ENCODE results near the gene DNAJC16.
"Not testable (repeated sequence)": the region's sequence is repeated elsewhere in the genome, so short reads cannot be mapped to it uniquely, and the experiment has no call there.

DNAJC16 gene

GRCh38 chr1:15506831-15507230 lies 19.8 kb upstream of the DNAJC16 start:
- in situ Hi-C loops (cut with MboI; ENCODE audit: low sequenced_read_pairs) = no loop called here

- in situ Hi-C loops (cut with MboI; ENCODE audit: low sequenced_read_pairs) = no loop called here
Observed at GRCh38 chr1:15507278-15507677, 19.4 kb upstream of the DNAJC16 start.

- in situ Hi-C loops (cut with MboI; ENCODE audit: low sequenced_read_pairs) = no loop called here
Observed at GRCh38 chr1:15508700-15509487, 17.8 kb upstream of the DNAJC16 start.

GRCh38 chr1:15509586-15509985 lies 17.1 kb upstream of the DNAJC16 start:
- in situ Hi-C loops (cut with MboI; ENCODE audit: low sequenced_read_pairs) = no loop called here

- in situ Hi-C loops (cut with MboI; ENCODE audit: low sequenced_read_pairs) = no loop called here
Observed at GRCh38 chr1:15510611-15511405, 15.8 kb upstream of the DNAJC16 start.

GRCh38 chr1:15513192-15513591 lies 13.5 kb upstream of the DNAJC16 start:
- in situ Hi-C loops (cut with MboI; ENCODE audit: low sequenced_read_pairs) = no loop called here

- in situ Hi-C loops (cut with MboI; ENCODE audit: low sequenced_read_pairs) = no loop called here
Observed at GRCh38 chr1:15513919-15514318, 12.7 kb upstream of the DNAJC16 start.

GRCh38 chr1:15514557-15514956 lies 12.1 kb upstream of the DNAJC16 start:
- in situ Hi-C loops (cut with MboI; ENCODE audit: low sequenced_read_pairs) = not testable (repeated sequence)

- in situ Hi-C loops (cut with MboI; ENCODE audit: low sequenced_read_pairs) = no loop called here
Observed at GRCh38 chr1:15515022-15515663, 11.5 kb upstream of the DNAJC16 start.

- in situ Hi-C loops (cut with MboI; ENCODE audit: low sequenced_read_pairs) = no loop called here
Observed at GRCh38 chr1:15519625-15520024, 7.0 kb upstream of the DNAJC16 start.

GRCh38 chr1:15521206-15521906 lies 5.3 kb upstream of the DNAJC16 start:
- in situ Hi-C loops (cut with MboI; ENCODE audit: low sequenced_read_pairs) = not testable (repeated sequence)

- in situ Hi-C loops (cut with MboI; ENCODE audit: low sequenced_read_pairs) = no loop called here
Observed at GRCh38 chr1:15522551-15522950, 4.1 kb upstream of the DNAJC16 start.

GRCh38 chr1:15523104-15524020 lies 3.3 kb upstream of the DNAJC16 start:
- in situ Hi-C loops (cut with MboI; ENCODE audit: low sequenced_read_pairs) = no loop called here

GRCh38 chr1:15524021-15524282 lies 2.7 kb upstream of the DNAJC16 start, which contains the start of gene CASP9:
TSS of gene CASP9 (minus strand) at chr1:15524215. CDS start at chr1:15524200, 15 bp downstream.
- in situ Hi-C loops (cut with MboI; ENCODE audit: low sequenced_read_pairs) = no loop called here

GRCh38 chr1:15524283-15525049 lies 2.2 kb upstream of the DNAJC16 start:
- in situ Hi-C loops (cut with MboI; ENCODE audit: low sequenced_read_pairs) = no loop called here

- in situ Hi-C loops (cut with MboI; ENCODE audit: low sequenced_read_pairs) = no loop called here
Observed at GRCh38 chr1:15525050-15526020, 1.3 kb upstream of the DNAJC16 start.

GRCh38 chr1:15526021-15526489 lies 593 bp upstream of the DNAJC16 start:
- in situ Hi-C loops (cut with MboI; ENCODE audit: low sequenced_read_pairs) = no loop called here

GRCh38 chr1:15531003-15531402 lies 4.4 kb downstream of the DNAJC16 start:
- in situ Hi-C loops (cut with MboI; ENCODE audit: low sequenced_read_pairs) = no loop called here

Measured in HL-60/S4 treated with retinoic acid at 250 ng/mL for 4 days and 3 days (cell line).